GOT3 (cell line): Measurements from ENCODE around the gene SDF2.
"Not testable (repeated sequence)": the region's sequence is repeated elsewhere in the genome, so short reads cannot be mapped to it uniquely, and the experiment has no call there.

ENCODE experiments used
- DNase-seq: peaks from one replicate; lab custom pipeline; 2025; ENCODE audit warnings: mixed read lengths; lab: John Stamatoyannopoulos, UW

Gene SDF2

DNA sequence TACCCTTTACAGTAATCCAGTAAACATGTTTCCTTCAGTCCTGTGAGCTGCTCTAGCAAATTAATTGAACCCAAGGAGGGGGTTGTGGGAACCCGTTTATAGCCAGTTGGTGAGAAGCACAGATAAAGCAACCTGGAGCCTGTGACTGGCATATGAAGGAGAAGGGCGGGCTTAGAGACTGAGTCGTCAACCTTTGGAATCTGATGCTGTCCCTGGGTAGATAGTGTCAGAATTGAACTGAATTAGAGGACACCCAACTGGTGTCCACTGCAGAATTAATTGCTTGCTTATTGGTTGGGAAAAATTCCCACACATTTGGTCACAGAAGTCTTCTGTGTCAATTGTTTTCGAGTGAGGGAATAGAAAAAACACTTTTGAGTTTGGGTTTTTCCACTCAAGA, 34.9 kb downstream of the SDF2 start:
- no peak for DNase-seq

DNA sequence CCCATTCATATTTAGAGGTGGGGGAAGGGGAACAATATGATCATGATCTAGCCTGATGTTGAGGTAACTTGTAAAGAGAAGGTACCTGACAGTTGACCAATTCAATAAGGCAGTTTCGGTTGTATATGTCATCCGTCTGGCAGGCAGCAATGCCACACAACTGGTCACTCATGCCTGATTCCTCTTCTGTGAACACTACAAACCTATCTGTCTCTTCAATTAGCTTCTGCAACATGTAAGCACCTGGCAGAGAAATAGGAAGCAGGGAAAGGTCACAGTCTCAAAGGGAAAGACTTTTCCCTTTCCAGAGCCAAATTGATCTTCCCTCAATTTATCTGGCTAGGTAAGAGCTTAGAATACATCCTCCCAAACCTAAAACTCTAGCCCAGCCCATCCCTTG, 37.6 kb downstream of the SDF2 start:
- no peak for DNase-seq

DNA sequence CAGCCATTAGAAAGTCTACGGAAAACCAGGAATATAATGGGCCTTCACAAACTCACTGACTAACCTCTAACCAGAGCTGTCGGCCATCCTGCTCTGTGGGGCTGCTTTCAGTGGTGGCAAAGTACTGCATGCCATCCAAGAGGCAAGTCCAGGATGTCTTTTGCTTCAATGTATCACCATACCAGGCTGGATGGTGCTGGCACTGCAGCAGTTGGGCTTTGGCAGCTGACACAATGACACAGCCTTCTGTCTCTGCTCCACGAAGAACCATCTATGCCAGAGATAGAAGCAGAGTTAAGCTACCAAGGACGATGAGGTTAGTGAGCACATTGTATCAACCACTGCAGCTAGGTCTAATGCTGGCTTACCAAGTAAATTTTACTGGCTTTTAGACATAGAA, 38.0 kb downstream of the SDF2 start:
- DNase-seq, result no peak

DNA sequence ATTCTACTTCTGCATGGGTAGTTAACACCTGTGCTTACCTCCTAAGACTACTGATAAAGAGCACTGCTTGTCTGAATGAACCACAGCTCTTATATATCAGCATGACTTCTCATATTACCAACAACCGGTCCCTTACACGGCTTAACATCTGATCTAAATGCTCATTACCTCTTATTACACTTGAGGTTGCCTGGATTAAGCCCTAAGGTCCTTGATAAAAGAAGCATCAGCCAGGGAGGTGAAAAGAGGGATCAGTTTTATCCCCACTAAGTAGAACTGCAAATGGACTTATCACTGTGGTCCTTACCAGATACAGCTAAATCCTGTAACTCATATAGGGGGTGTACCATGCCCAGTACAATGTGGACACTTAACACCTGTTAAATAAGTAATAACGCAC, 39.5 kb downstream of the SDF2 start:
- DNase-seq, result no peak

DNA sequence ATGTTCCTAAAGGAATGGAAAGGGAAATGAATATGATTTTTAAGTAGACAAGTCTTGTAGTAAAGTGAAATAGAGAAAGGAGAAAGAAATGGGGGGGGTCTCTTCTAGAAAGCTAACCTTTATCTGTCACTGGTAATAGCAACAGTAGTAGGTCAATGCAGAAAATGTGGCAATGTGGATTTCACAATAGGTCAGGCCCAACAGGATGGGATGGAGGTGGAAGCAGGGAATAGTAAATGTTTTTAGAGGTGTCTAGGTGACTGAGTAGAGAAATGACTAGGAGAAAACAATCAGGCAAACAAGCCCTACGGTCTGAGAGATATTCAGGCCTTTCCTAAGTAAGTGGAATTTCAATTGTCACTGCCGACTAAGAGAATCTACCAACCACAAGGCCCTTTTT, 41.7 kb downstream of the SDF2 start:
- DNase-seq, result no peak

DNA sequence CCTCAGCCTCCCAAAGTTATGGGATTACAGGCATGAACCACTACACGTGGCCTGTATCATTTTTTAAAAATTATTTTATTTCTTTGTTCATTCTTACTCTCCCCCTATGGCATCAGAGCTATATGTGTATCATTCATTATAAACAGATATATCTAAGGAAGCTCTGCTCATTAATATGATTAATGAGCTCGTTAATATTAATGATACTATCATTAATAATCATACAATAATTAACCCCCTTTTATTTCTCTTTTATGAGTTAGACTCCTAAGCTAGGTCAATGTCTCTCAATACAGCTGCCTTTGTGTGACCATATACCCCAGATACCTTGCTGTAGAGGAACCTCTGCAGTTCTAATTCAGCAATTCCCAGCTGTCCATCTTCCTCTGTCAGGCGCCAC, 43.2 kb downstream of the SDF2 start:
- DNase-seq, result no peak

DNA sequence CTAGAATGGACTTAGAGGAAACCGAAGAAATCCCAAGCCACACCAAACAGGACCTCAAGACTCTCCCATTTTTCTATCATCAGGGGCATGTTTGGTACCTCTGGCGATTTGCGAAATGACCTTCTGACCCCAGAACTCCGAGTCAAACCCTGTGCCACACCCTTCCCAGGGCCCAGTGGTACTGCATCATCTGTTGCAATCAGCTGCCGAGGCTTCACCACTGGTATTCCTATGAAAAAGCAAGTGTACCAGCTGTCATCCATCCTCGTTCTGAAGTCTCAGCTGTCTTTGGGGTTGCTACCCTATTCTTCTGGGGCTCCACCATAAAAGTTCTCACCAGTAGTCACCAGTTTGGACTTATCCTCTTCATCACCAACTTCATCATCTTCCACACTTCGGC, 45.4 kb downstream of the SDF2 start:
- no peak for DNase-seq

DNA sequence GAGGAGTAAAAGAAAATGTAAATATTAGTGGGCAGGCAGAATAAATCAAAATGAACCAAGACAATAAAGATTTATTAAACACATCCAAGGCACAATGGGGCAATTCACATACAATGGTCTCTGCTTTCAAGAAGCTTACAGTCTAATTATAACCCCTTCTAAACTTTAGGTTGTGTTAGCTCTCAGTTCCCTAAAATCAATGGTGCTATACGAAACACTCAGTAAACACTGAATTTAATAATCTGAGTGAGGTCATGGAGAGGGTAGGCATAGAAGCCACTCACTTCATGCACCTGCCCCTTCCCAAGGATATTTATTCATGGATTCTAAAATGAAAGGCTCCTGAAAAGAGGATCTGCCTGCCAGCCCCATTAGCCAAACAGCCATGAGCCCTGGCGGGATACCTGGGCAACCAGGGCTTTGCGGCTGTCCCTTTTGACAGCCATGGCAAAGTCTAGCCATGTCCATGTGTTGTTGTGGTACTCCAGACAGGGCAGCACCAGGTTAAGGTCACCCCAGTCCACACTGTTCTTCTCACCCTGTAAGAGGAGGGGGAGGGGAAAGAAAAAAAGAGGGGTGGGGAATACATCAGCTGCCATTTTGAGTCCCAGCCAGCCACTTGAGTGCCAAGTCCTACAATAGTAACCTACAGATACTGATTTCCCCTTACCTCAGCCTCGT, 46.3 kb downstream of the SDF2 start:
- DNase-seq, result no peak

DNA sequence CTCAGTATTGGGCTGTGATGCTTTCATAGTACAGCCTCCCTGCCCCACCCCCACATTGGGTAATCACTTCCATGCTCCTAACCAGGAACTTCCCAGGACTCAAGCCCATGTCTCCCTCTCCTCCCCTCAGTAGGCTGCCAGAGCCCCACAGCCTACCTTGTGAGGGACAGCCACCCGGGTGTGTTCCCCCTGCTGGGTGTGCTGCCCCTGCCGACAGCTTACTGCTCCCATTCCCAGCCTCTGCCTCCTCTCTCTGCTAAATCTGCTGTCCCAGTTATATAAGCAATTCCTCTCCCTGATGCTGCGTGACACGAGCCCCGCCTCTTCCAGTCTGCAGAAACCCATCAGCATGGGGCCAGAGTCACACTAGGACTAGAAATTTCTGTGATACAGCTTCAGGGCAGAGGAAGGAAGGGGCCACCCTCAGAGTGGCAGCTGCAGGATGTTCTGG, 47.8 kb downstream of the SDF2 start, which contains the start of gene RSKR:
Gene RSKR (minus strand): TSS at position 255 of the 451 bp plus-strand sequence. CDS start 24 bp downstream, at position 231.
- DNase-seq, result no peak

DNA sequence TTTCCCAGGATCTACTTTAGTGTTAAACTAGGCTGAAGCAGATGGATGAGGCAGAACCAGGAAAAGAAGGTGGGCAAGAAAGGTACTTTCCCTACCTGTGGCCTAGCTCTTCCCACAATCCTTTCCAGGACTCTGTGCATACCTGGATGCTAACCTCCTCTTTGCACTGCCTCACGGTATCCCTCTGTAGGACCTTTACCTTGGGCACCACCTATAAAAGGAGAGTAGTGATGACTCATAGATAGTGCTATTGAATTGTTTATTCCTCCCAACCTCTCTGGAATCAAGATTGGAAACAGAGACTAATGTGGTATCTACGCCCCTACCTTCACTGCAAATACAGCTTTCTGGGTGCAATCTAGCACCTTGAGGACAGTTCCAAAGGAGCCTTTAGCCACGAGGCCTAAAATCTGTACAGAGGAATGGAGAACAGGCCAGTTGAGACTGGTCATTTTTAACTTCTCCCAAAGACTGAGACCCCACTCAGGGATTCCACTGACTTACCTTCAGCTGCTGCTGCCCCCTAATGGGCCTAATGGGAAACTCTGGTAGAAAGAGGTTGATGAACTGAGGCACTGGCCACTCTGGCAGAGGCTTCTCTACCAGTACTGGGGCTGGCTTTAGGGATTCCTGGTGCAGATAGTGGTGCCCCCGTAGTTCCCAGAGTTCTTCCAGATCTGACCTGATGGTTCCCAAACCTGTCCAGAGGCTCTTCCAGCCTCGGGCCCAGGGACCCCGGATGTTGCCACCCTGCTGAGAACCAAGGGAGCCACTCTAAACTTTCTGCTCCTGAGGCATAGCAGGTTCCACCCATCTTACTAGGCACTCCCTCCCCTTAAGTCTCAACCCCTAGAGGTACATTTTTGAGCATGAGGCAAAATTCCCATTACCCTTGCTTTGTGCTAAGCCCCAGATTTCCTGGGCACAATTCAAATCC, 48.5 kb downstream of the SDF2 start:
- no peak for DNase-seq

DNA sequence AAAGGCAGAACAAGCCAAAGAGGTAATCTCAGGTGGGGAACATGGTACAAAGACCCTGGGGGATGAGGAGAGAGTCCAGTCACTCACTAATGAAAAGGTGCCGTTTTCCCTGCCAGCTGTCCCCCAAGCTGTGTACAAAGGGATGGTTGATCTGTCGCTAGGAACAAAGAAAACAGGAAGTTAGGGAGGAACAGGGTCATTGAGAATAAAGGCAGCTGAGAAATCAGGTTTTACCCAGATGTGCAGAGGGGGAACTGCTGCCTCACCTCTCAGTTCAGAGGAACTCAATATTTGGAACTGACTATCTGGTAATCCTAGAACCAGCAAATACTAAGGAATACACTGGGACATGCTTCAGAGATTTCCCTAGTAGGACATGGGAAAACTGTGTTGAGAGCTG, 49.2 kb downstream of the SDF2 start:
- DNase-seq, result no peak

DNA sequence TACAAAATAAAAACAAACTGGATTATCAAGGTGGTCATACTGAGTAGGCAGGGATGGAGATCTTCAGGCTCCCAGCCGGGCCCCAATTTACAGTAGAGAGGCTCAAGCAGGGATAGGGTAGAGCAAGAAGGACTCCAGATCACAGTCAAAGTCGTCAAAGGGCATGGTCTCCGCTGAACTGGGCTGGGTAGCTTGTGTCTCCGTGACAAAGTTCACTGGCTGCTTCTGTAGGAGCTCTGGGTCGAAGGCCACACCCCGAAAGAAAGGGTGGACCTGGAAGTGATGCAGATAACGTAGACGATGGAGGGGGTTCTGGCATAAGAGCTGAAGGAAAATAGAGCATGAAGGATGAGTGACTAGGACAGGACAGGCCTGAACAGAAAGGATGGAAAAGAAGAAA, 51.3 kb downstream of the SDF2 start:
- no peak for DNase-seq

DNA sequence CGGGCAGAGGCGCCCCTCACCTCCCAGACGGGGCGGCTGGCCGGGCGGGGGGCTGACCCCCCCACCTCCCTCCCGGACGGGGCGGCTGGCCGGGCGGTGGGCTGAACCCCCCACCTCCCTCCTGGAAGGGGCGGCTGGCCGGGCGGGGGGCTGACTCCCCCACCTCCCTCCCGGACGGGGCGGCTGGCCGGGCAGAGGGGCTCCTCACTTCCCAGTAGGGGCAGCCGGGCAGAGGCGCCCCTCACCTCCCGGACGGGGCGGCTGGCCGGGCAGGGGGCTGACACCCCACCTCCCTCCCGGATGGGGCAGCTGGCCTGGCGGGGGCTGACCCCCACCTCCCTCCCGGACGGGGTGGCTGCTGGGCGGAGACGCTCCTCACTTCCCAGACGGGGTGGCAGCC, 57.7 kb downstream of the SDF2 start:
- DNase-seq, result not testable (repeated sequence)

DNA sequence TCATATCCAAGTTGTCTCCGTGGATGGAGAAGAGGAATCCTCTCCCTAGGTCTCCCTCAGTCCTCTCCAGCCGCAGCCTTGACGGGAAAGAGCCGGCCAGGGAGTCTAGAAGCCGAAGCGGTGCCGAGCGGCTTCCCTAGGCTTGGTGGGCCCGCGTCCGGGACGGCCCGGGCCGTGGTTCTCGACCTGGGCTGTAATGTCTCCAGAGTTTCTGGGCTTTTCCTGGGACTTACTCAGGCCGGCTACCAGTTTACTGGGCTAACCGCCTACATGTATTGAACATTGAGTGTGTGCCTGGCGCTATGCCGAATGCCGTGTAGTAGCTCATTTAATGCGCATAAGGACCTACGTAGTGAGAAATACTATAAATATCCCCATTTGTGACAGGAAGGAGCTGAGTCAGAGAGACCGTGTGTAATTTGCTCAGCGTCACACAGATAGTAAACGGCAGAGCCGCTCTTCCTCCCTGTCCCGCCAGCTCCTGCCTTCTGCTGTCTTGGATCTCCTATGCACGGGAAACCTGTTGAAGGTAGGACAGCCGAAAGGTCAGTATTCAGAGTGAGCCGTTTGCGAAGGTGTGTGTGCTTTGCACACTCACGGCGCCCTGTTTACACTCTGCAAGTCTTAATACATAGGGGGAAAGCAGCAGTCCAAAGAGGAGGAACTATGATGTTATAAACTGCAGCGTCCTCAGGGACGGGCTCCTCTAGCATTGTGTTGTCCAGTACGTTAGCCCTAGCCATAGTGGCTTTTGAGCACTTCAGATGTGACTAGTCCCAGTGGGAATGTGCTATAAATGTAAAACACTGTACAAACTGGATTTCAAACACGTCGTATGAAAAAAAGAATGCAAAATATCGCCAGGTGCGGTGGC, 62.2 kb downstream of the SDF2 start:
- peak; percentile 43 for DNase-seq

DNA sequence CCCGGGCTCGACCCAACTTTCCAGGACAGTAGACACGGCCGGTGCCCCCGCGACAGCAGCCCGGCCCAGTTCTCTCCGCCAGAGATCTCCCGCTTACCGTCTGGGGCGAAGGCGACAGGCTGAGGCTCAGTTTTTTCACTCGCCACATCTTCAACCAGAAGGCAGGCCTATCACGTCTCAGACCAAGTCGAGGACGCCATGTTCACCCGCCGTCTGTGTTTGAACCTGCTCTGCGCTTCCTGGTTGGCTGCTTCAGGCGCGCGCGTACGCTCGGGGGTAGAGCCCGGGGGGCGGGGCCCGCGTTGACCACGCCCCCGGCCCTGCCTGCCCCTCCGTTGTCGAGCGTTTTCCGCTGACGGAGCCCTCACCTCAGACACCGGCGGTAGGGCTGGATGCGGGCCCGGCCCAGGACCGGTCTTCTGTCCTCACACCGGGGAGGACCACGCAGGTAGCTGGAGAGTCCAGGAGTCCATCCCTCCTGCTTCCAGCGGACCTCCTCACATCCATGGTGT, 62.9 kb downstream of the SDF2 start, which contains the start of gene SPAG5:
Gene SPAG5 (minus strand): TSS at position 227 of the 512 bp plus-strand sequence. CDS start 79 bp downstream, at position 148.
- peak; percentile 70 for DNase-seq

DNA sequence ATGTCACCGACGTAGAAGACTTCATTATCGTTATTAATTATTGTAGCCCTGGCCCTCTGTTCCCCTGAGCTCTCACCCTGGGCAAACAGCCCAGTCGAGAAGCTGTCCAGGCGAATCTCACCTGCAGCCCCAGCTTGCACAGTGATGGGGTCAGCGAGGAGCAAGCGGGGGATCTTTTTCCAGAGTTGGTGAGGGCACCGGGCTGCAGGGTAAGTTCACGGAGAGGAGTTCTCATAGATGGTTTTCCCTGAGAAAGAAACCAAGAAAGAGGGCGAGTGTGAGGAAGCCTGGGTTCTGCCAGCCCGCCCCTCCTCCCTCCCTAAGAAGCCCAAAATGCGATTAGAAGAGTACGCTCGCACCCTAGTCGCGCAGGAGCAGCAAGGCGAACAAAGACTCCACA, 63.3 kb downstream of the SDF2 start:
- no peak for DNase-seq
